Fibroblast of the aortic adventitia (primary cell): ENCODE data around the gene DENND6B. TPM values are rescaled to one million over a fixed set of nuclear protein-coding genes. Genes with fewer than 3 reads are reported as not detected.
"Not testable (repeated sequence)": the region's sequence is repeated elsewhere in the genome, so short reads cannot be mapped to it uniquely, and the experiment has no call there.

ENCODE experiments used
- DNase-seq: peaks from one replicate; pipeline ENCODE4 v3.0.0-alpha.2; 2010; ENCODE audit warnings: low read depth
- H3K4me3 ChIP-seq: 2 replicates; pipeline ENCODE4 v1.5.1; 2011; ENCODE audit warnings: low read depth, mild to moderate bottlenecking, control low read depth, low read length, moderate library complexity
- total RNA-seq: library from RNA; depleted of rRNA; stranded (reverse); fragments of >200 nt; gene quantifications from 2 replicates; pipeline ENCODE4 v1.2.3, GENCODE V29; 2012; ENCODE audit warnings: low replicate concordance
- TF ChIP-seq, protein P1 (sequence below): IDR thresholded peaks from 2 replicates; pipeline ENCODE4 v1.5.1; 2011; ENCODE audit warnings: mild to moderate bottlenecking, low read length, control low read depth, inconsistent platforms; ENCODE audit not compliant: insufficient read depth

Gene DENND6B, protein sequence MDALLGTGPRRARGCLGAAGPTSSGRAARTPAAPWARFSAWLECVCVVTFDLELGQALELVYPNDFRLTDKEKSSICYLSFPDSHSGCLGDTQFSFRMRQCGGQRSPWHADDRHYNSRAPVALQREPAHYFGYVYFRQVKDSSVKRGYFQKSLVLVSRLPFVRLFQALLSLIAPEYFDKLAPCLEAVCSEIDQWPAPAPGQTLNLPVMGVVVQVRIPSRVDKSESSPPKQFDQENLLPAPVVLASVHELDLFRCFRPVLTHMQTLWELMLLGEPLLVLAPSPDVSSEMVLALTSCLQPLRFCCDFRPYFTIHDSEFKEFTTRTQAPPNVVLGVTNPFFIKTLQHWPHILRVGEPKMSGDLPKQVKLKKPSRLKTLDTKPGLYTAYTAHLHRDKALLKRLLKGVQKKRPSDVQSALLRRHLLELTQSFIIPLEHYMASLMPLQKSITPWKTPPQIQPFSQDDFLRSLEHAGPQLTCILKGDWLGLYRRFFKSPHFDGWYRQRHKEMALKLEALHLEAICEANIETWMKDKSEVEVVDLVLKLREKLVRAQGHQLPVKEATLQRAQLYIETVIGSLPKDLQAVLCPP
- total RNA-seq = 2.8 and 4.3 TPM in 2 replicates

DNA sequence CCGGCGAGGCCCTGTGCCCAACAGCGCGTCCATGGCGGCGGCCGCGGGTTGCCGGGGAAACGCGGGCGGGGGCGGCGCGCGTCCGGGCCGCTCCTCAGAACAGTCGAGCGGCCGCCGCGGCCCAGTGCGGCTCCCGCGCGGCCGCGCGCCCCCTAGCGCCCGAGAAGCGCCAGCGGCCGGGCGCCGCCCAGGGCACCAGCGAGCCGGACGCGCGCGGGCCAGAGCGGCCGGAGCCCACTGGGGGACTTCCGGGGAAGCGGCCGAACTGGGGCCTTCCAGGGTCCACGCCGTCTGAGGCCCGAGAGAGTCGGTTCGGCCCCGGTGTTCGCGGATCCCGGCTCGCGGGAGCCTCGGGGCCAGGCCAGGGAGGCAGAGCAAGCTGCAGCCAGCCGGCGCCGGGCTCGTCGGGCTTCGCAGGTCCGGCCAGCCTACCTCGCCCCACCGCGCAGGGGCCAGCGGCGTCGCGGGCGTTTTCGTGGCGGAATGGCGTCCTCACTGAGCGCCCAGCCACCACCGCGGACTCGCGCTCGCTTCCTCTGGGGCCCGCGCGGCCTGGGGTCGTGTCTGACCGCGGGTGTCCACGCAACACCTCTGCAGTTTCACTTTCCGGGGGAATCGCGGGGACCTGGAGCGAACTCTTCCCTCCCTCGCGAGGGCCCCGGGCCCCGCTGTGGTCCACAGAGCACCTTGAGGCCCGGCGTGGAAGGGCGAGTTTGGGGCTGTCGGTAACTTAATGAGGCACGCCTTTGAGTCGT lies at the start of gene DENND6B:
Gene DENND6B, minus strand, starts transcription at position 57 of the 755 bp plus-strand sequence. Its CDS starts 24 bp downstream, at position 33.
- DNase-seq = peak; percentile 66
- TF ChIP-seq, protein P1, sequence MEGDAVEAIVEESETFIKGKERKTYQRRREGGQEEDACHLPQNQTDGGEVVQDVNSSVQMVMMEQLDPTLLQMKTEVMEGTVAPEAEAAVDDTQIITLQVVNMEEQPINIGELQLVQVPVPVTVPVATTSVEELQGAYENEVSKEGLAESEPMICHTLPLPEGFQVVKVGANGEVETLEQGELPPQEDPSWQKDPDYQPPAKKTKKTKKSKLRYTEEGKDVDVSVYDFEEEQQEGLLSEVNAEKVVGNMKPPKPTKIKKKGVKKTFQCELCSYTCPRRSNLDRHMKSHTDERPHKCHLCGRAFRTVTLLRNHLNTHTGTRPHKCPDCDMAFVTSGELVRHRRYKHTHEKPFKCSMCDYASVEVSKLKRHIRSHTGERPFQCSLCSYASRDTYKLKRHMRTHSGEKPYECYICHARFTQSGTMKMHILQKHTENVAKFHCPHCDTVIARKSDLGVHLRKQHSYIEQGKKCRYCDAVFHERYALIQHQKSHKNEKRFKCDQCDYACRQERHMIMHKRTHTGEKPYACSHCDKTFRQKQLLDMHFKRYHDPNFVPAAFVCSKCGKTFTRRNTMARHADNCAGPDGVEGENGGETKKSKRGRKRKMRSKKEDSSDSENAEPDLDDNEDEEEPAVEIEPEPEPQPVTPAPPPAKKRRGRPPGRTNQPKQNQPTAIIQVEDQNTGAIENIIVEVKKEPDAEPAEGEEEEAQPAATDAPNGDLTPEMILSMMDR = peak; percentile 15
- peak within 1 kb of the TSS; percentile 73 for H3K4me3 ChIP-seq

DNA sequence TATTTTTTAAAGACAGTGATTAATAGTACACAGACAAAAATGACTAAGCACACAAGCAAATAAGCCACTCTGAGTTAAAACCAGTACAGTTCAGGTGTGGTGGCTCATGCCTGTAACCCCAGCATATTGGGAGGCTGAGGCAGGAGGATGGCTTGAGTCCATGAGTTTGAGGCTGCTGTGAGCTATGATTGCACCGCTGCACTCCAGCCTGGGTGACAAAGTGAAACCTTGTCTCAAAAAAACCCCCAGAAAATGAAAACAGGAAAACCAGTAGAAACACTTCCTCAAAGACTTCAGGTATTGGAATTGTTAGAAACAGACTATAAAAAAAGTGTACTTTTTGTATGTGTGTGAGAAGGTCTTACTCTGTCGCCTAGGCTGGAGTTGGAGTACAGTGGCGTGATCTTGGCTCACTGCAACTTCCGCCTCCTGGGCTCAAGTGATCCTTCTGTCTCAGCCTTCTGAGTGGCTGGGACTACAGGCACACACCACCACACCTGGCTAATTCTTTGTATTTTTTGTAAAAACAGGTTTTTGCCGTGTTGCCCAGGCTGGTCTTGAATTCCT lies 49.4 kb upstream of the DENND6B start:
- TF ChIP-seq, protein P1 = no peak
- no peak for DNase-seq
- no peak overlapping the region for H3K4me3 ChIP-seq

DNA sequence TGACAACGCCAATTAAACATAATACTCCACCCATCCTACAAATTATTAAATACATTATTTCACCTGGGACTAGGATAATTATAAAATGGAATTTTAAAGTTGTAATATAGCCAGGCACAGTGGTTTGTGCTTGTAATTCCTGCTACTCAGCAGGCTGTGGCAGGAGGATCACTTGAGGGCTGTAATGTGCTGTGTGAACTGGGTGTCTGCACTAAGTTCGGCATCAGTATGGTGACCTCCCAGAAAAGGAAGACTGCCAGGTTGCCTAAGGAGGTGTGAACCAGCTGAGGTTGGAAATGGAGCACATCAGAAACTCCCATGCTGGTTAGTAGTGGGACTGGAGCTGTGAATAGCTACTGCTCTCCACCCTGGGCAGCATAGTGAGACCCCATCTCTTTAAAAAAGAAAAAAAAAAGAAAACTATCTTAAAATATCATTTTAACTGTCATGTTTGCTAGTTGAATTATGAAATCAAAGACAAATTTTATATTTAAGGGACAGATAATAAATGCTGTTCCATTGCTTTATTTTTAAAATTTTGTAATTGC lies 44.4 kb upstream of the DENND6B start:
- TF ChIP-seq, protein P1 = no peak

DNA sequence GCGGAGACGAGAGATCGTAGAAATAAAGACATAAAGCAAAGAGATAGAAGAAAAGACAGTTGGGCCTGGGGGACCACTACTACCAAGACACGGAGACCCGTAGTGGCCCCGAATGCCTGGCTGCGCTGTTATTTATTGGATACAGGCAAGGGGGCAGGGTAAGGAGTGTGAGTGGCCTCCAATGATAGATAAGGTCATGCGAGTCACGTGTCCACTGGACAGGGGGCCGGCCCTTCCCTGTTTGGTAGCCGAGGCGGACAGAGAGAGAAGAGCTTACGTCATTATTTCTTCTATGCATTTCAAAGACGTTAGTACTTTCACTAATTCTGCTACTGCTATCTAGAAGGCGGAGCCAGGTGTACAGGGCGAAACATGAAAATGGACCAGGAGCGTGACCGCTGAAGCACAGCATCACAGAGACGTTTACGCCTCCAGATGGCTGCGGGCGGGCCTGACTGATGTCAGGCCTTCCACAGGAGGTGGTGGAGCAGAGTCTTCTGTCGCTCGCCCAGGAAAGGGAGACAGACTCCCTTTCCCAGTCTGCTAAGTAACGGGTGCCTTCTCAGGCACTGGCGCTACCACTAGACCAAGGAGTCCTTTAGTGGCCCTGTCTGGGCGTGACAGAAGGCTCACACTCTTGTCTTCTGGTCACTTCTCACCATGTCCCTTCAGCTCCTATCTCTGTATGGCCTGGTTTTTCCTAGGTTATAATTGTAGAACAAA lies 41.1 kb upstream of the DENND6B start:
- no peak overlapping the region for H3K4me3 ChIP-seq
- TF ChIP-seq, protein P1 = no peak
- DNase-seq = no peak

More for the DNA sequence above, 44.4 kb upstream of the DENND6B start:
- DNase-seq = no peak
- no peak overlapping the region for H3K4me3 ChIP-seq

DNA sequence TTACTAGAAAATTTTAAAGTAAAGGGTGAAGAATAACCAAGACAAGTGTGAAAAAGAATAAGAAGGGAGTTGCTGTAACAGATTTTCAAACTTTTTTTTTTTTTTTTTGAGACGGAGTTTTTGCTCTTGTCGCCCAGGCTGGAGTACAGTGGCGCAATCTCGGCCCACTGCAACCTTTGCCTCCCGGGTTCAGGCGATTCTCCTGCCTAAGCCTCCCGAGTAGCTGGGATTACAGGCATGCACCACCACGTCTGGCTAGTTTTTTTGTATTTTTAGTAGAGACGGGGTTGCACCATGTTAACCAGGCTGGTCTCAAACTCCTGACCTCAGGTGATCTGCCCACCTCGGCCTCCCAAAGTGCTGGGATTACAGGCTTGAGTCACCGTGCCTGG lies 37.0 kb upstream of the DENND6B start:
- not testable (repeated sequence) for H3K4me3 ChIP-seq, DNase-seq

DNA sequence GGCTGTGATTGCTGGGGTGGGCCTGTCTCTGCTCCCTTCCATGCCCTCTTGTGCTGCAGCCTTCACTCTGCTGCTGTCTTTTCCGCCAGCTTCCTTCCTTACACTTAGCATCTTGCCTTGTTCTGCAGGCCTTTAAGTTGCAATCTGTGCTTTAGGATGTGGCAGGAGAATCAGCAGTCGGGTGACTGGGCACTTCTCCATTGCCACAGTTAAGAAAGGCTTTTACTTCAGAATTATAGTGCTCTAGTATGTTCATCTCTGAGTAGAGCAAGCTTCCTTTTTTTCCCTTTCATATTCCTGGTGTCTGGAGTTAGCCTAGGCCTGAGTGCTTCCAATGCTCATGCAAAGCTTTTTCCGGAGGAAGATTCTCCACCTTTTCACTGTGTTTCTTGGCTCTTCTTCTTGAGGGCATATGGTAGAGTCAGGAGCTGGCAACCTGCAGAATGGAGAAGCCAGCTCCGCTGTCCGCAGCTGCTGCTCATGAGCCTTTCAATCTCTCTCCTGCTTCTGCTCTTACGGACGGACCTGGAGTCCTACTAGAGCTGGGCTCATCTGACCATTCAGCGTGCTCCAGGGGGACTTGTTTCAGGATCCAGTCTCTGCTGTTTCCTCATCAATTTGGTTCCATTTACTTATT lies 36.5 kb upstream of the DENND6B start:
- H3K4me3 ChIP-seq = no peak overlapping the region
- TF ChIP-seq, protein P1 = no peak
- DNase-seq = no peak
